OCI-LY7 (cell line): Measurements from ENCODE around the gene TIFAB. TPM values are rescaled to one million over a fixed set of nuclear protein-coding genes. Genes with fewer than 3 reads are reported as not detected.

Source experiments
- BruUV-seq: library from RNA; stranded (reverse); fragments of 400-500 nt; replicated peaks from 2 replicates; lab custom pipeline; 2021; lab: Mats Ljungman, UMichigan
- CTCF ChIA-PET: fragments of 300-600 bp; sonication (Branson Sonifier 250); formaldehyde crosslinking; loops from one replicate; lab custom pipeline; 2022; ENCODE audit warnings: antibody characterized with exemption; ENCODE audit not compliant: unreplicated experiment; lab: Charles Lee
- POLR2A ChIA-PET: fragments of 300-600 bp; sonication (Branson Sonifier 250); formaldehyde crosslinking; loops from one replicate; lab custom pipeline; 2022; ENCODE audit warnings: antibody characterized with exemption; lab: Charles Lee
- DNase-seq: peaks from one replicate; pipeline ENCODE4 v3.0.0-alpha.2; 2015; ENCODE audit warnings: low spot score
- H2AFZ ChIP-seq: fragments of 200-600 bp; sonication (generic), shearing (Covaris generic); 2 replicates; pipeline ENCODE4 v1.6.1; 2014; ENCODE audit warnings: mild to moderate bottlenecking, antibody characterized with exemption, low read length, moderate library complexity
- H3K27ac ChIP-seq: fragments of 200-600 bp; sonication (generic); 2 replicates; pipeline ENCODE4 v1.5.1; 2014; ENCODE audit warnings: mixed run types, low read depth, mild to moderate bottlenecking, moderate library complexity, low read length, inconsistent platforms; ENCODE audit not compliant: poor library complexity, severe bottlenecking
- H3K36me3 ChIP-seq: fragments of 200-600 bp; sonication (generic); 2 replicates; pipeline ENCODE4 v1.6.1; 2014; ENCODE audit warnings: mild to moderate bottlenecking, antibody characterized with exemption, low read length, moderate library complexity, mixed read lengths; ENCODE audit not compliant: insufficient read depth
- H3K4me1 ChIP-seq: fragments of 200-600 bp; sonication (generic); 2 replicates; pipeline ENCODE4 v1.5.1; 2014; ENCODE audit warnings: mild to moderate bottlenecking, low read length; ENCODE audit not compliant: insufficient read depth, poor library complexity, severe bottlenecking
- H3K4me2 ChIP-seq: fragments of 200-600 bp; sonication (generic); 2 replicates; pipeline ENCODE4 v1.6.1; 2014; ENCODE audit warnings: mild to moderate bottlenecking, low read length
- H3K4me3 ChIP-seq: fragments of 200-600 bp; sonication (generic); 2 replicates; pipeline ENCODE4 v1.5.1; 2014; ENCODE audit warnings: mild to moderate bottlenecking, low read depth, low read length; ENCODE audit not compliant: poor library complexity, severe bottlenecking
- H3K79me2 ChIP-seq: fragments of 200-600 bp; sonication (generic); 2 replicates; pipeline ENCODE4 v1.6.1; 2016; ENCODE audit warnings: low read depth, mild to moderate bottlenecking, low read length, moderate library complexity, mixed read lengths; ENCODE audit not compliant: insufficient read depth
- H3K9me2 ChIP-seq: fragments of 200-600 bp; sonication (generic); 2 replicates; pipeline ENCODE4 v1.6.1; 2016; ENCODE audit warnings: mild to moderate bottlenecking, low read length, mixed read lengths; ENCODE audit not compliant: insufficient read depth
- H3K9me3 ChIP-seq: fragments of 200-600 bp; sonication (generic); 2 replicates; pipeline ENCODE4 v1.6.1; 2014; ENCODE audit warnings: mild to moderate bottlenecking, mixed run types, low read length, mixed read lengths
- H4K20me1 ChIP-seq: fragments of 200-600 bp; sonication (generic); 2 replicates; pipeline ENCODE4 v1.6.1; 2014; ENCODE audit warnings: mild to moderate bottlenecking, antibody characterized with exemption, low read length, moderate library complexity, mixed read lengths; ENCODE audit not compliant: insufficient read depth
- EZH2phosphoT487 ChIP-seq: fragments of 200-600 bp; sonication (generic); IDR thresholded peaks from 2 replicates; pipeline ENCODE4 v1.6.1; 2018; ENCODE audit warnings: low read depth, borderline replicate concordance, mild to moderate bottlenecking, mixed run types, antibody characterized with exemption, low read length, moderate library complexity, mixed read lengths
- intact Hi-C: fragments of 100-400 bp; cut with micrococcal nuclease; formaldehyde crosslinking; loops from one replicate; pipeline ENCODE4 v1.10.0; 2022; ENCODE audit not compliant: unreplicated experiment
- total RNA-seq, 2 experiments: library from RNA; depleted of rRNA in 1 of 2; stranded (reverse); fragments of >200 nt in 1 of 2; shearing (Covaris generic) in 1 of 2; gene quantifications; 2 replicates each; pipeline ENCODE4 v1.2.3, GENCODE V29; 2014 to 2022
- TF ChIP-seq, protein P1 (sequence below): fragments of 200-600 bp; sonication (generic); conservative IDR thresholded peaks from 2 replicates; pipeline ENCODE4 v1.5.1; 2014; ENCODE audit warnings: mild to moderate bottlenecking, antibody characterized with exemption, low read length, moderate library complexity, mixed read lengths

The TIFAB gene
- total RNA-seq, 2 experiments from 2014 or later, result not detected

GRCh38 chr5:135468541-135468940, 16.4 kb upstream of the TIFAB start:
- intact Hi-C loops, result loop anchor here (10.0 kb wide), 1 partner anchor 366 kb away; the partner anchor contains the start of gene SLC25A48
- Histone ChIP-seq H3K4me2 (no peak overlapping the region), H3K9me3 (no peaks in the 10 kb centered on the region), H3K9me2 (no peaks in the 10 kb centered on the region), H3K27ac (no peak overlapping the region), H4K20me1 (no peaks in the 10 kb centered on the region), H3K36me3 (no peaks in the 10 kb centered on the region), H3K79me2 (no peaks in the 10 kb centered on the region), H3K4me1 (no peaks in the 10 kb centered on the region), H3K4me3 (no peak overlapping the region), H2AFZ (no peak overlapping the region)
- no TSS peak for BruUV-seq
- no peak for DNase-seq
- CTCF ChIA-PET, result no interaction called here
- no peak for TF ChIP-seq EZH2phosphoT487
- TF ChIP-seq, protein P1, sequence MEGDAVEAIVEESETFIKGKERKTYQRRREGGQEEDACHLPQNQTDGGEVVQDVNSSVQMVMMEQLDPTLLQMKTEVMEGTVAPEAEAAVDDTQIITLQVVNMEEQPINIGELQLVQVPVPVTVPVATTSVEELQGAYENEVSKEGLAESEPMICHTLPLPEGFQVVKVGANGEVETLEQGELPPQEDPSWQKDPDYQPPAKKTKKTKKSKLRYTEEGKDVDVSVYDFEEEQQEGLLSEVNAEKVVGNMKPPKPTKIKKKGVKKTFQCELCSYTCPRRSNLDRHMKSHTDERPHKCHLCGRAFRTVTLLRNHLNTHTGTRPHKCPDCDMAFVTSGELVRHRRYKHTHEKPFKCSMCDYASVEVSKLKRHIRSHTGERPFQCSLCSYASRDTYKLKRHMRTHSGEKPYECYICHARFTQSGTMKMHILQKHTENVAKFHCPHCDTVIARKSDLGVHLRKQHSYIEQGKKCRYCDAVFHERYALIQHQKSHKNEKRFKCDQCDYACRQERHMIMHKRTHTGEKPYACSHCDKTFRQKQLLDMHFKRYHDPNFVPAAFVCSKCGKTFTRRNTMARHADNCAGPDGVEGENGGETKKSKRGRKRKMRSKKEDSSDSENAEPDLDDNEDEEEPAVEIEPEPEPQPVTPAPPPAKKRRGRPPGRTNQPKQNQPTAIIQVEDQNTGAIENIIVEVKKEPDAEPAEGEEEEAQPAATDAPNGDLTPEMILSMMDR, result no peak
- POLR2A ChIA-PET, result no interaction called here

DNA sequence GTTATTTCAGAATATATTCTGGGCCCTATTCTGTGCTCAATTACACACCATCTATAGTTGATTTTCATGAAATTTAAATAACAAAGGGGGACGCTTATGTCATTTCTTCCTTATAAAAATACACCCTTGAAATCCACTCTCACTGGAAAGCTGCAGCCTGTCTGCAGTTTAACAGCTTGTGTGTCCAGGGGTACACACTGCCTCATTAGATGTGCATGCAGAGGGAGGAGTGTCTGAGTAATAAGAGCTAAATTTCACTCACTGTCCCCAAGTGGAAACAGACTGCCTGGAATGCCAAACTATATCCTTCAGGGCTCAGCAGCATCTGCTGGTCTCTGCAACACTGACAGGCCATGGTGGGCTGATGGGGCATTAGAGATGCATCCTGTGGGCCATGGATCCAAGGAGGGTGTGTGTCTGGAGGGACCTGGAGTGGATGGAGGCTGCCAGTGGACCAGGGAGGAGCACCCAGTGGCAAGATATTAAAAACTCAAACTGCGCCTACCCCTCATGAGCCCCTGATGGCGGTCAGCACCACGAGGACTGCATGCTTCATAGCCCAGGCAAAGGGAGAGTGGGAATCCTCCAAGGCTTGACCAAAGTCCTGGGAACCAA, 15.8 kb upstream of the TIFAB start:
- no peak overlapping the region for H3K27ac ChIP-seq
- TF ChIP-seq, protein P1, result no peak
- no peak for TF ChIP-seq EZH2phosphoT487
- H3K9me3 ChIP-seq, result no peaks in the 10 kb centered on the region
- POLR2A ChIA-PET, result no interaction called here
- no peaks in the 10 kb centered on the region for H3K36me3 ChIP-seq
- no peaks in the 10 kb centered on the region for H3K79me2 ChIP-seq
- CTCF ChIA-PET, result no interaction called here
- no peaks in the 10 kb centered on the region for H4K20me1 ChIP-seq
- intact Hi-C loops, result loop anchor here (10.0 kb wide), 1 partner anchor 367 kb away; the partner anchor contains the start of gene SLC25A48
- no TSS peak for BruUV-seq
- DNase-seq, result no peak
- no peak overlapping the region for H3K4me3 ChIP-seq
- H2AFZ ChIP-seq, result no peak overlapping the region
- no peak overlapping the region for H3K4me2 ChIP-seq
- H3K9me2 ChIP-seq, result no peaks in the 10 kb centered on the region
- no peaks in the 10 kb centered on the region for H3K4me1 ChIP-seq

DNA sequence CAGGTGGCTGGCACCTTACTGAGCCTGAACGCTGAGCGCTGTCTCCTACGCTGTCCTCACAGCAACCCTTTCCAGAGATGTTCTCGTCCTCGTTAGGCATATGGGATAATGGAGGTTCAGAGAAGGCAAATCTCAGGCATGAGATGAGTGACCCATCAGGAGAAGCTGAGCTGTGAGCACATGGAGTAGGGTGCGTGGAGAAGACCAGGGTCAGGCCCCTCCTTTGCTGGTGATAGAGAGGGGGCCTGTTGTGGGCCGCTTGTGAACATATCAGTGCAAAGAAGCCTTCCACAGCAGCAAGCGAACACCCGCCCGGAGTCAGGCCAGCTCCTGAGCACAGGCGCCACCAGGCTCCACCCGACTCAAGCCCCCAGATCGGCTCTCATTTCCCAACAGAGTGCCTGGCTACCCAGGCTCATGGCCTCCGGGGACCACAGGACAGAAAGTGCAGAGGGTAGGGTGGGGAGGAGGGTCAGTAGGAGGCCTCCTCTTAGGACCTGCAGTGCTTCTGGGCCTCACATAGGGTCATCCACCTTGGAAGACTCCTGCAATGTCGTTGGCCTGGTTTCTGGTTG, 15.0 kb upstream of the TIFAB start:
- no peak for DNase-seq
- no peak overlapping the region for H2AFZ ChIP-seq
- ChIA-PET POLR2A (no interaction called here), CTCF (no interaction called here)
- H3K27ac ChIP-seq, result no peak overlapping the region
- no peak overlapping the region for H3K4me2 ChIP-seq
- no peaks in the 10 kb centered on the region for H3K9me3 ChIP-seq
- no TSS peak for BruUV-seq
- no peak for TF ChIP-seq EZH2phosphoT487
- TF ChIP-seq, protein P1, result no peak
- H3K9me2 ChIP-seq, result no peaks in the 10 kb centered on the region
- no peak overlapping the region for H3K4me3 ChIP-seq
- intact Hi-C loops, result loop anchor here (10.0 kb wide), 1 partner anchor 368 kb away; the partner anchor contains the start of gene SLC25A48
- no peaks in the 10 kb centered on the region for H4K20me1 ChIP-seq
- no peaks in the 10 kb centered on the region for H3K36me3 ChIP-seq
- H3K4me1 ChIP-seq, result no peaks in the 10 kb centered on the region
- no peaks in the 10 kb centered on the region for H3K79me2 ChIP-seq
